HEK293 (cell line): ENCODE data around the gene GSC2.

Source experiments
- CTCF ChIA-PET: fragments of 350-600 bp; formaldehyde crosslinking; extraction: SDS; loops from one replicate; lab custom pipeline; 2021; ENCODE audit warnings: antibody characterized with exemption; lab: Yijun Ruan, JAX
- POLR2A ChIA-PET: fragments of 300-600 bp; formaldehyde crosslinking; extraction: SDS; loops from one replicate; lab custom pipeline; 2020; ENCODE audit warnings: antibody characterized with exemption, inconsistent platforms; lab: Yijun Ruan, JAX
- H3K27ac ChIP-seq: fragments of 200-500 bp; sonication (Bioruptor generic); 2 replicates; pipeline ENCODE4 v1.5.1; 2014; ENCODE audit warnings: low read depth, low read length, control low read depth, inconsistent platforms; ENCODE audit errors: extremely low read depth
- H3K36me3 ChIP-seq, 2 experiments: fragments of 200-500 bp in 1 of 2; sonication (Bioruptor generic) in 1 of 2; 1 replicate in 1 of 2; 2 replicates in 1 of 2; pipeline ENCODE4 v1.5.1; 2014 to 2017; ENCODE audit warnings: inconsistent platforms in 2 of 2, low read length in 2 of 2; ENCODE audit not compliant: control insufficient read depth in 2 of 2, insufficient read depth in 1 of 2
- H3K4me1 ChIP-seq: fragments of 200-500 bp; sonication (Bioruptor generic); 2 replicates; pipeline ENCODE4 v1.5.1; 2014; ENCODE audit warnings: mild to moderate bottlenecking, low read length, inconsistent platforms; ENCODE audit not compliant: control insufficient read depth, insufficient read depth
- H3K4me3 ChIP-seq: 2 replicates; pipeline ENCODE4 v1.5.1; 2011; ENCODE audit warnings: low read depth, mild to moderate bottlenecking, control low read depth, low read length, moderate library complexity
- H3K9me3 ChIP-seq: fragments of 200-500 bp; sonication (Bioruptor generic); 2 replicates; pipeline ENCODE4 v1.5.1; 2014; ENCODE audit warnings: low read depth, low read length, inconsistent platforms; ENCODE audit not compliant: control insufficient read depth, insufficient read depth
- ATF2 ChIP-seq: fragments of 450-650 bp; formaldehyde crosslinking; IDR thresholded peaks from 2 replicates; pipeline ENCODE4 v1.5.1; 2016; ENCODE audit warnings: missing biosample characterization, missing genetic modification characterization, low read depth
- EGR2 ChIP-seq: fragments of 450-650 bp; formaldehyde crosslinking; IDR thresholded peaks from 2 replicates; pipeline ENCODE4 v1.5.1; 2016; ENCODE audit warnings: low read depth, missing biosample characterization, missing genetic modification characterization
- FEZF1 ChIP-seq: fragments of 450-650 bp; formaldehyde crosslinking; IDR thresholded peaks from 2 replicates; pipeline ENCODE4 v1.5.1; 2016; ENCODE audit warnings: missing biosample characterization, missing genetic modification characterization
- GLIS2 ChIP-seq: fragments of 450-650 bp; formaldehyde crosslinking; IDR thresholded peaks from 2 replicates; pipeline ENCODE4 v1.5.1; 2016; ENCODE audit warnings: missing biosample characterization, missing genetic modification characterization
- KLF17 ChIP-seq: fragments of 450-650 bp; formaldehyde crosslinking; IDR thresholded peaks from 2 replicates; pipeline ENCODE4 v1.5.1; 2016; ENCODE audit warnings: missing biosample characterization, missing genetic modification characterization
- KLF7 ChIP-seq: fragments of 450-650 bp; formaldehyde crosslinking; IDR thresholded peaks from 2 replicates; pipeline ENCODE4 v1.5.1; 2016; ENCODE audit warnings: missing biosample characterization, missing genetic modification characterization, borderline replicate concordance
- SCRT1 ChIP-seq: fragments of 450-650 bp; formaldehyde crosslinking; IDR thresholded peaks from 2 replicates; pipeline ENCODE4 v1.5.1; 2016; ENCODE audit warnings: missing biosample characterization, missing genetic modification characterization, borderline replicate concordance
- SCRT2 ChIP-seq: fragments of 450-650 bp; formaldehyde crosslinking; IDR thresholded peaks from 2 replicates; pipeline ENCODE4 v1.5.1; 2016; ENCODE audit warnings: missing biosample characterization, missing genetic modification characterization
- SP3 ChIP-seq: fragments of 450-650 bp; formaldehyde crosslinking; IDR thresholded peaks from 2 replicates; pipeline ENCODE4 v1.5.1; 2016; ENCODE audit warnings: missing biosample characterization, missing genetic modification characterization
- WT1 ChIP-seq: fragments of 450-650 bp; formaldehyde crosslinking; IDR thresholded peaks from 2 replicates; pipeline ENCODE4 v1.5.1; 2016; ENCODE audit warnings: missing biosample characterization, missing genetic modification characterization
- YY2 ChIP-seq: fragments of 450-650 bp; formaldehyde crosslinking; IDR thresholded peaks from 2 replicates; pipeline ENCODE4 v1.5.1; 2016; ENCODE audit warnings: missing biosample characterization, missing genetic modification characterization
- ZBTB20 ChIP-seq: fragments of 450-650 bp; formaldehyde crosslinking; IDR thresholded peaks from 2 replicates; pipeline ENCODE4 v1.5.1; 2016; ENCODE audit warnings: missing biosample characterization, missing genetic modification characterization
- ZBTB44 ChIP-seq: fragments of 450-650 bp; IDR thresholded peaks from 2 replicates; pipeline ENCODE4 v1.5.1; 2018; ENCODE audit warnings: missing biosample characterization, mild to moderate bottlenecking, missing genetic modification characterization
- ZNF146 ChIP-seq: fragments of 450-650 bp; formaldehyde crosslinking; IDR thresholded peaks from 2 replicates; pipeline ENCODE4 v1.5.1; 2016; ENCODE audit warnings: missing biosample characterization, missing genetic modification characterization
- ZNF157 ChIP-seq: fragments of 450-650 bp; formaldehyde crosslinking; IDR thresholded peaks from 2 replicates; pipeline ENCODE4 v1.5.1; 2016; ENCODE audit warnings: missing biosample characterization, missing genetic modification characterization
- ZNF175 ChIP-seq: fragments of 450-650 bp; formaldehyde crosslinking; IDR thresholded peaks from 2 replicates; pipeline ENCODE4 v1.5.1; 2016; ENCODE audit warnings: missing biosample characterization, missing genetic modification characterization
- ZNF280D ChIP-seq: fragments of 450-650 bp; formaldehyde crosslinking; IDR thresholded peaks from 2 replicates; pipeline ENCODE4 v1.5.1; 2016; ENCODE audit warnings: missing biosample characterization, missing genetic modification characterization
- ZNF423 ChIP-seq: fragments of 450-650 bp; formaldehyde crosslinking; IDR thresholded peaks from 2 replicates; pipeline ENCODE4 v1.5.1; 2016; ENCODE audit warnings: missing biosample characterization, missing genetic modification characterization
- ZNF549 ChIP-seq: fragments of 450-650 bp; IDR thresholded peaks from 2 replicates; pipeline ENCODE4 v1.5.1; 2018; ENCODE audit warnings: missing biosample characterization, missing genetic modification characterization, mild to moderate bottlenecking, inconsistent platforms, moderate library complexity
- ZNF558 ChIP-seq: fragments of 450-650 bp; formaldehyde crosslinking; IDR thresholded peaks from 2 replicates; pipeline ENCODE4 v1.5.1; 2016; ENCODE audit warnings: missing biosample characterization, missing genetic modification characterization
- ZNF600 ChIP-seq: fragments of 450-650 bp; formaldehyde crosslinking; IDR thresholded peaks from 2 replicates; pipeline ENCODE4 v1.5.1; 2016; ENCODE audit warnings: missing biosample characterization, missing genetic modification characterization
- ZNF692 ChIP-seq: fragments of 450-650 bp; formaldehyde crosslinking; IDR thresholded peaks from 2 replicates; pipeline ENCODE4 v1.5.1; 2016; ENCODE audit warnings: missing biosample characterization, missing genetic modification characterization
- ZNF76 ChIP-seq: fragments of 450-650 bp; formaldehyde crosslinking; IDR thresholded peaks from 2 replicates; pipeline ENCODE4; 2016; ENCODE audit warnings: low read depth, missing biosample characterization, missing genetic modification characterization, borderline replicate concordance
- ZNF785 ChIP-seq: fragments of 450-650 bp; formaldehyde crosslinking; IDR thresholded peaks from 2 replicates; pipeline ENCODE4 v1.5.1; 2016; ENCODE audit warnings: missing biosample characterization, missing genetic modification characterization
- ZSCAN5A ChIP-seq: fragments of 450-650 bp; formaldehyde crosslinking; IDR thresholded peaks from 2 replicates; pipeline ENCODE4 v1.5.1; 2016; ENCODE audit warnings: missing biosample characterization, missing genetic modification characterization
- ZXDB ChIP-seq: fragments of 450-650 bp; formaldehyde crosslinking; IDR thresholded peaks from 2 replicates; pipeline ENCODE4 v1.5.1; 2016; ENCODE audit warnings: missing biosample characterization, missing genetic modification characterization

GSC2 gene

GRCh38 chr22:19176732-19177131 lies 26.6 kb upstream of the GSC2 start (continued):
- no peak for TF ChIP-seq ZNF280D
- TF ChIP-seq WT1, result peak; percentile 37; the same call in 1 of the 2 replicates
- no peak for TF ChIP-seq ZNF175 (tag by site-specific recombination)
- peak; percentile 54; the same call in 1 of the 2 replicates for TF ChIP-seq SCRT1
- TF ChIP-seq KLF7 (tag by site-specific recombination), result no peak
- 0 out of 2 replicates have a peak, but pooled peaks have one; percentile 8 for TF ChIP-seq ZNF692 (tag by site-specific recombination)
- peak; percentile 74; the same call in 1 of the 2 replicates for TF ChIP-seq ZXDB (tag by site-specific recombination)
- peak; percentile 71; the same call in 1 of the 2 replicates for TF ChIP-seq ZNF76 (tag by site-specific recombination)
- peak; percentile 87 for TF ChIP-seq ZNF423 (tag by site-specific recombination)
- TF ChIP-seq ZBTB44 (tag by site-specific recombination), result no peak
- no peak for TF ChIP-seq ZNF558 (tag by site-specific recombination)
- peak; percentile 35; the same call in 1 of the 2 replicates for TF ChIP-seq KLF17 (tag by site-specific recombination)
- TF ChIP-seq GLIS2, result peak; percentile 84
- no peak for TF ChIP-seq ZNF549 (tag by site-specific recombination)
- TF ChIP-seq ZBTB20 (tag by site-specific recombination), result peak; percentile 59
- no peak for TF ChIP-seq FEZF1
- TF ChIP-seq SCRT2 (tag by site-specific recombination), result peak; percentile 52
- TF ChIP-seq ZNF600 (tag by site-specific recombination), result peak; percentile 69
- no peak for TF ChIP-seq ZSCAN5A (tag by site-specific recombination)

- ChIA-PET CTCF (interaction anchor here (1.0 to 1.4 kb wide), 2 partner anchors 31 to 453 kb away, joined by 4 to 6 read pairs; partner anchors contain the start of gene ESS2), POLR2A (interaction anchor here (0.9 to 1.1 kb wide), 2 partner anchors 58 to 60 kb away, joined by 3 read pairs; no protein-coding TSS in a partner anchor)
- Histone ChIP-seq H3K27ac (peak overlapping the region; percentile 19; the same call in 1 of the 2 replicates), H3K36me3 (peaks cover 0 to 46% of the 10 kb centered on the region in 2 experiments; a peak in 1 of 3 replicates), H3K4me3 (no peak overlapping the region), H3K9me3 (no peaks in the 10 kb centered on the region), H3K4me1 (no peaks in the 10 kb centered on the region; the same call in 1 of the 2 replicates)
- no peak for TF ChIP-seq ATF2
- TF ChIP-seq ZNF157 (tag by site-specific recombination), result no peak
- TF ChIP-seq KLF7 (tag by site-specific recombination), result no peak
- peak; percentile 45 for TF ChIP-seq SP3
- no peak for TF ChIP-seq ZNF146 (tag by site-specific recombination)
- 0 out of 2 replicates have a peak, but pooled peaks have one; percentile 31 for TF ChIP-seq ZNF785 (tag by site-specific recombination)
- peak; percentile 64 for TF ChIP-seq EGR2
- peak; percentile 52; the same call in 1 of the 2 replicates for TF ChIP-seq KLF17 (tag by site-specific recombination)
- no peak for TF ChIP-seq YY2
These were observed 26.1 kb upstream of the GSC2 start for GRCh38 chr22:19176175-19176643.
